HG03280 (cell line): ENCODE data around the gene SET.
"Not testable (repeated sequence)": the region's sequence is repeated elsewhere in the genome, so short reads cannot be mapped to it uniquely, and the experiment has no call there.

Source experiments
- ATAC-seq: cut with Tn5 transposase; IDR thresholded peaks from one replicate; pipeline ENCODE4 v1.9.1; 2021; ENCODE audit warnings: mild to moderate bottlenecking, moderate library complexity; ENCODE audit not compliant: unreplicated experiment

SET gene

DNA sequence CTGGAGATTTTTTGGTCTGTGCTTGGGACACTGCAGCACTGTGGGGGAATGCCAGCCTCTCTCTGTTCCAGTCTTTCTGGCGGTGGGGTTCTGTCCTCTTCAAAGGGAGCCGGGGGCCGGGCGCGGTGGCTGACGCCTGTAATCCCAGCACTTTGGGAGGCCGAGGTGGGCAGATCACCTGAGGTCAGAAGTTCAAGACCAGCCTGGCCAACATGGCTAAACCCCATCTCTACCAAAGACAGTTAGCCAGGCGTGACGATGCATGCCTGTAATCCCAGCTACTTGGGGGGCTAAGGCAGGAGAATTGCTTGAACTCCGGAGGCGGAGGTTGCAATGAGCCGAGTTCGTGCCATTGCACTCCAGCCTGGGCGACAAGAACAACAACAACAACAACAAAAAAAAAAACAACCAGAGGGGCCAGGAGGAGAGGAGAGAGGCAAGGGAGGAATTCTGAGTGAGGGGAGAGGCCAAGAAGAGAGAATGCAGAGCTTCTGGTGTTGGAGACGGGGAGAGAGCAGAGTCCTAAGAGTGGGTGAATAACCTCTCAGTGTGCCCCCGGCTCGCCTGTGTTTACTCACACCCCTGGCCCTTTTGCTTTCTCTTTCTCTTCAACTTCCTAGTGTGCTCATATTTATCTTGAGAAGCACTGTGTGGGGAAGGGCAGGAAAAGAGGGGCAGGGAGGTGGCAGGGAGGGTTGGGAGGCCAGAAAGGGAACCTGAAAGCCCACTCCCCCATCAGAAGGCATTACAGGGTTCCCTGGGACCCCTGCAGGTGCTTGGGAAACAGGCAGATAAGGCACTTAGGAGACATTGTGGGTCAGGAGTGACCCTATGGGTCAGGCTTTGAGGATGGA, 3.2 kb upstream of the SET start:
- no peak for ATAC-seq

DNA sequence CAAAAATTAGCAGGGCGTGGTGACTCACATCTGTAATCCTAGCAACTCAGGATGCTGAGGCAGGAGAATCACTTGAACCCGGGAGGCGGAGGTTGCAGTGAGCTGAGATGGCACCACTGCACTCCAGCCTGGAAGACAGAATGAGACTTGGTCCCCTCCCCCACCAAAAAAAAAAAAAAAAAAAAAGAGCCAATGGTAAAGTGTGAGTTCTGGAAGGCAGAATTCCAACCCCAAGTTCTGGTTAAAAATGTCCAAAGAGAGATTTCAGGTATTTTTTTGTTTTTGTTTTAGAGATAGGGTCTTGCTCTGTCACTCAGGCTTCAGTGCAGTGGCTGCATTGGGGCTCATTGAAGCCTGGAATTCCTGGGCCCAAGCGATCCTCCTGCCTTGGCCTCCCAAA, 1.6 kb upstream of the SET start:
- ATAC-seq = no peak

DNA sequence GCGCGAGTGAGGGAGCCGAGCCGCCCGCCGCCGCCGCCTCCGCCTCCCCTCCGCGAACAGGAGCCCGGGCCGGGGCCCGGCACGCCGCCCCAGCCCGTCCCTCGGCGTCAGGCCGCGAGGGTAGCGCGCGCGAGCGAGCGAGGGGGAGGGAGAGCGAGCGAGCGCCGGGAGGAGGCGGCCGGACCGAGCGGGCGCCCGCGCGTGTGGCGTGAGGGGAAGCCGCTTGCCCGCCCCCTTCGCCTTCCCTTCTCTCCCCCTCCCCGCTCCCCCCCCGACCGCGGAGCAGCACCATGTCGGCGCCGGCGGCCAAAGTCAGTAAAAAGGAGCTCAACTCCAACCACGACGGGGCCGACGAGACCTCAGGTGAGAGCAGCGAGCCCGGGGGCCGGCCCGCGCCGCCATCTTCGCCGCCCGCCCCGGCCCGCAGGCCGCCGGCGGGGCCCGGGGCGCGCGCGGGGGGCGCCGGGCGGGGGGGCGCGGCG, 312 bp downstream of the SET start:
- ATAC-seq = peak; percentile 27

DNA sequence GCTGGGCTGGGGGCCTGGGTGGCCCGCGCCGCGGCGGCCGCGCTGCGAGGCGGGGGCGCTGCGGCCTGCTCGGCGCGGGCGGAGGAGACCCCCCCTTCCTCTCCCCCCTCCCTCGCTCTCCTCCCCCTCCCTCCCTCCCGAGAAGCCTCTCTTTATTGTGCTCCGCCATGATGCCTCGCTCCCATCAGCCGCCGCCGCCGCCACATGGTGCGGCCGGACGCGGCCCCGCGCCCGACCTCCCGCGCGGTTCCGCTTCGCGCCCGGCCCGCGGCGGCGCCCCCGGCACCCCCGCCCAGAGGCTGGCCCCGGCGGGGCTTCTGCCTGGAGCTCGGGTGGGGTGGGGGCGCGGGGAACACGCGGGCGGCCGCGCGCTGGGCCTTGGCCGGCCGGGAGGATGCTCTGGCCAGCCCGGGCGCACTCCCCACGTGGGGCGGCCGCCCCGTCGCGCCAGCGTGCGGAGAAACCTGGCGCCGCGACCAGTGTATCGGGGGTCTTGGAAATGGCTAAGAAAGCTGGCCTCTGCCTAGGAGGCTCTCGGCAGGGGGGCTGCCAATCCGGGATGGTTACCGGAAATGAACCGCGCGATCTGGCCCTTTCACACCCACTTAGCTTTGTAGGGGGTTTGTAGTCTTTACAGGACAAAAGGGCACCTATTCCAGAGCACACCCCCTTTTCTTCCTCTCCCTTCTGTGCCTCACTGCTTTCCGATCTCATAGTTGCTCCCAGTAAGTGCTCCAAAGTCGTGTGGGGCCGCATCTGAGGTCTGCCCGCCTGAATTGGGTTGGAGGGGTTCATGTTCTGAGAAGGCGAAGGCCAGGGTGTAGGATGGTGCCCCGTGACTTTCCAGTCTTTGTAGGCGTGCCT, 1.0 kb downstream of the SET start:
- peak; percentile 1 for ATAC-seq

DNA sequence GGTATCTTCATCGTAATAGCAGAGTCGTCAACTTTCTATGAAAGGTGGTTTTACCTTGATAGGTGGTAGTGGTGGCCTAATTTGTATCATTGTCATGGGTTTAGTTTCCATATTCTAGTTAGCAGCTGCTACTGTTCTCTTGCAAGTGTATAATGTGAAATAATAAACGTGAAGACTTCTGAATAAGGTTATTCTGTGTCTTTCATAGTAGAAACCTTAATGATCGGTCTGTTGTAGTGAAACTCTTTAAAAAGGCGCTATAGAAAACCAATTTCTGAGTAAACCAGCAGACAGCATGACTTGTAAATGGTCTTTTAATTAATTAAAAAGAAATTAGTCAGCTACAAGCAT, 1.6 kb downstream of the SET start:
- ATAC-seq = no peak

DNA sequence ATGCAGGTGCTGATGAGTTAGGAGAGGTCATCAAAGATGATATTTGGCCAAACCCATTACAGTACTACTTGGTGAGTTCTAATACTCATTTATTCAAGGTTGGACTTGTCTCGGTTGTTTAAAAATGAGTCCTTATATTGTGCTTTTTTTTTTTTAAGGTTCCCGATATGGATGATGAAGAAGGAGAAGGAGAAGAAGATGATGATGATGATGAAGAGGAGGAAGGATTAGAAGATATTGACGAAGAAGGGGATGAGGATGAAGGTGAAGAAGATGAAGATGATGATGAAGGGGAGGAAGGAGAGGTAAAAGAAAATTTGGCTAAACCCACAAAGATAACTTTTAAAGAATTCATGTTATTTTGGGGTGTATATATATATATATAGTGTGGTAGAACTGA, 4.7 kb downstream of the SET start:
- not testable (repeated sequence) for ATAC-seq

DNA sequence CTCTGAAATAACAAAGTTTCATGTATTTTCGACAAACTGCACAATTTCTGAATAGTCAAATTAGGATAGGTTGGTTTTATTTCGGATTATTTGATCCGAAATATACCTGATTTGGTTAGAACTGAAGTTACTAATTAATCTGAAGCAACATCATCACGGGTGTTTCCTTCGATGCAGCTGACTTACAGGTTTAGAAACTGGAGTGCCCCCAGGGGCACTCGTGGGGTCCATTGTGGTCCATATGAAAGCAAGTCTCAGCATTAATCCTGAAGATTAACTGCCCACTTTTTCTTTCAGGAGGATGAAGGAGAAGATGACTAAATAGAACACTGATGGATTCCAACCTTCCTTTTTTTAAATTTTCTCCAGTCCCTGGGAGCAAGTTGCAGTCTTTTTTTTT, 5.3 kb downstream of the SET start:
- no peak for ATAC-seq

DNA sequence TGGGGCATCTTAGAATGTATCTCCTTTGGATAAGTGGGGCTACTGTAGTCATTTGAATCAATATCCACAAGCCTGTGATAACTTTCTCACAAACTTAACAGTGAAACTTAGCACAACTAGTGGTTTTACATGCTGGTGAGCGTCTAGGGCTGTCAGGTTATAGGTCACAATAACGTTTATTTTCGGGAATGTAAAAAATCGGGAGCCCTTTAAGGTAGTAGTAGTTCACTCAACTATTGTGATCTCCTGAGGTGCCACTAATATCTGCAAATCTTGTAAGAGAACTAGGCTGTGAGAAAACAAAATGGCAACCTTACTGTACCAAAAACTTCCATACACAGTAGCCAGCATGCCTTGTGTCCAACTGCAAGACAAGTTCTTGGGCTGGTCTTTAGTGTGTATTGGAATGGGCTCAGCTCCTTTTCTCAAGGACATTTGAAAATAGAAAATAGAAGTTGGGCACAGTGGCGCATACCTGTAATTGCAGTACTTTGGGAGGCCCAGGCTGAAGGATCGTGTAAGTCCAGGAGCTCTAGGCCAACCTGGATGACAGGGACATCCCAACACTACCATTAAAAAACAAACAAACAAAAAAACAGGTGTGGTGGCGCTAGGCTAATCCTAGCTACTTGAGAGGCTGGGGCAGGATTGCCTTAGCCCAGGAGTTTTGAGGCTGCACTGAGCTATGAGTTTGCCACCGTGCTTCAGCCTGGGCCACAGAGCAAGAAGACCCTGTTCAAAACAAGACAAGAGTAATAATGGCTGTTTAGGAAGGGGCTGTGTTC, 8.1 kb downstream of the SET start:
- no peak for ATAC-seq

DNA sequence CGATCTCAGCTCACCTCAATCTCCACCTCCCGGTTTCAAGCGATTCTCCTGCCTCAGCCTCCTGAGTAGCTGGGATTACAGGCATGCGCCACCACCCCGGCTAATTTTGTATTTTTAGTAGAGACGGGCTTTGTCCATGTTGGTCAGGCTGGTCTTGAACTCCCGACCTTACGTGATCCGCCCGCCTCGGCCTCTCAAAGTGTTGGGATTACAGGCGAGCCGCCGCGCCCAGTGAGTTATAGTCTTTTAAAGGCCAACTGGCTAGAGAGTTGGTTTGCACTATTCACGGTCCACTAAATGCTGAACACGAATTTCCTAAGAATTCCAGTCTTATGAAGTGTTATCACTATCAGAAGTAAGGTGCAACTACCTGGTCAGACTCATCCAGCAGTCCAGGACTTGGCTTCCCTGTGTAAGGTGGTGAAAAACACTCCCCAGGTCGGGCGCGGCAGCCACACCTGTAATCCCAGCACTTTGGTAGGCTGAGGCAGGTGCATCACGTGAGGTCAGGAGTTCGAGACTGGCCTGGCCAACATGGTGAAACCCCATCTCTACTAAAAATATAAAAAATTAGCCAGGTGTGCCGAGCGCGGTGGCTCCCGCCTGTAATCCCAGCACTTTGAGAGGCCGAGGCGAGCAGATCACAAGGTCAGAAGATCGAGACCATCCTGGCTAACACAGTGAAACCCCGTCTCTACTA, 10.2 kb downstream of the SET start:
- not testable (repeated sequence) for ATAC-seq

DNA sequence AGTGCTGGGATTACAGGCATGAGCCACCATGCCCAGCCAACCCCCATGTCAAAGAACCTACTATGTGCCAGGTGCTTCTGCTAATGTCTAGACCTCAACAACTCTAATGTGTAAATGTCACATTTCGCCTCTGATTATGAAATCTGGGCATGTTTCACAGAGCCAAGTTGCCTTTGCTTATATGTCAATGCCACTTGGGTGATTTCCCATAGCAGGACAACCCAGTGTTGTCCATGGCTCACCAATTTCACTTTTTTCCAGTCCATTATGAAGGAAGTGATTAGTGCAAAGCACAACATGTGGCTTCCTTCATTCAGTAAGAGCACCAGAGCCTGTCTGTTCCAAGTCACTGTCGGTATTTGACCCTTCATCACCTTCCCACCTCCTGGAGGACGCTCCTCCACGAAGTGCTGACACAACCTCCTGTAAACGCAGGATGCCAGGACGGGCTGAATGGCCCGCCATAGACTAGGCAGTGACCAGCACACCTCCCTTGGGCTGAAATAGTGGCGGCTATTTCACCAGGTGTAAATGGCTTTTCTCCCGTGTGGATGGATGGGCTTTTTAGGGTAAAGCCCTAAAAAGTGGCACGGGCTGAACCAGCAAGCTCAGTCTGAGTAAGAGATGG, 12.3 kb downstream of the SET start:
- no peak for ATAC-seq

DNA sequence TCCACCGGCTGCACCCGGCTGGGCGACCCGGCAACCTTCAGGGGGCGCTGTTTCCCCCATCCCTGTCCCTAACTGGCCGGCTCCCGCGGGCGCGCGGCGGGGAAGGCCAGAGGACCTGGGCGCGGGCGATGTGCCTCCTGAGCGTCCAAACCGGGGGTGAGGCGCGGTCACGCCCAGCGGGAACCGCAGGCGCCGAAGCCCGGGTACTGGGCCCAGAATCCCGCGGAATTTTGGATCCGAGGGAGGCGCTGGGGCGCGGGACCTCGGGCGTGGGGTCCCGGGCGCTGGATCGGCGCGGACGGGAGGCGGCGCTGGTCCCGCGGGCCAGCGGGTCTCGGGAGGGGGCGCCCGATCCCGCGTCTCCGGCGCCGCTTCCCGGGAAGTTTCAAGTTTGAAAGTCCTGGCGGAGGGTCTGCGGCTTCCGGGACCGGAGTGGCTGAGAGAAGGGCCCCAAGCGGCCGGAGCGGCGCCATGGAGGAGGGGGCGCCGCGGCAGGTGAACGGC, 13.5 kb downstream of the SET start, which contains the start of gene PKN3:
PKN3 (plus strand) TSS at position 59 of the 504 bp plus-strand sequence; CDS start at position 472, 413 bp downstream.
- ATAC-seq = peak; percentile 77

DNA sequence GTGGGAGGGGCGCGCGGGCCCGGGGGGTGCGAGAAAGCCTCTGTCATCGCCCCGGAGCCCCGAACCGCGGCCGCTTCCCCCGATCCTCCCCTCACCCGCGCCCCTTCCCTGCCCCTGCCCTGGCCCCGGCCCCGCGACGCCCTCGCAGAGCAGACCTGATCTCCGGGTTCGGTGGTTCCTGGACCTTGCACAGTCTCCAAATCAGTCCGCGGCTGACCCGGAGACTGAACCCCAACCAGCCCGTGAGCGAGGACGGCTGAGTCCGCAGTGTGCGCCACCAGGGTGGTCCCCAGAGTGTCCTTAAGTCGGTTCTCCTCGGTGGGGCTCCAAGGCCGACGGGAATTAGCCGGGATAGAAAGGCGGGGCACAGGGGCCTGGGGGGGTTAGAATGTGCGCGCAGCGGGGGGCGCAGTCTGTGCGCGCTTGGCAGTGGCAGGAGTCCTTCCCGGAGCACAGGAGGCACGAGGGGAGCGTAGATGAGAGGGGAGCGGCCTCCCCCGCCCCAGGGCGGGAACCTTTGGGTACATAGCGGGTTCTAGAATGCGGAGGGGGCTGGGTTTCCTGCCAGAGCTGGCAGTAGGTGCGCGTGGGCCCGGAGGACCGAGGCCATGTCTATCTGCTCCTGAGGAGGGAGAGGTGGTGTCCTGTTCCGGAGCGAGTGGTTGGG, 14.1 kb downstream of the SET start:
- ATAC-seq = no peak

DNA sequence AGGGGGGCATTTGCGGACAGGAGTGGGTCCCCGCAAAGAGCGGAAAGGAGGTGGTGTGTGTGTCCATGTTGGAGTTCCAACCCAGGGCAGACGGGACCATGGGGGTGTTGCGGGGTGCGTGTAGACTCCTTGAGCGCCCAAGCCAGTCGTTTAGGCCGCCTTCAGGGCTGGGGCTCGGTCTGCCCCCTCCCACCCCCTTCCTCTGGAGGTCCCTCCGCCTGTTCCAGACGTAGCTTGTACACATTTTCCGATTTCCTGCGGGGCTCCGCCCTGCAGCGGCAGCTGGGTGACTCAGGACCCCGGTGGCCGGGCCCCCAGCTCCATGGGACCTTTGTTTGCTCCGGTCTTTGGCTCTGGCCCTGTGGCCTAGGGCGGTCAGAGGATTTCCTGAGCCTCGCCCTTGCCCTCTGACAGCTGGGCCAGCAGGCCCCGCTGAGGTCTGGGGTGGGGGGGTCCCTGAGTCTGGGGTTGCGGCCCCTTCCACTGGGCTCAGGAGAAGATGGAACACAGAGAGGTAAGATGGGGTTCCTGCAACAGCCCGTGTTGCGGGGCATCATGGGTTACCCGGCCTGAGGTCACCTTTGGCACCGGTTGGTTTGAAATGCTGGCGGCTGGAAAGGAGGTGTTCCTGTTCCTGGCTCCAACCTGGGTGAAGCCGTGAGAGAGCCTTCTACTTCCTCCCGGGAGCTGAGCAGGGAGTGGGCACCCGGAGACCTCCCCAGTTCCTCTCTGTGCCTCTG, 14.8 kb downstream of the SET start:
- no peak for ATAC-seq

DNA sequence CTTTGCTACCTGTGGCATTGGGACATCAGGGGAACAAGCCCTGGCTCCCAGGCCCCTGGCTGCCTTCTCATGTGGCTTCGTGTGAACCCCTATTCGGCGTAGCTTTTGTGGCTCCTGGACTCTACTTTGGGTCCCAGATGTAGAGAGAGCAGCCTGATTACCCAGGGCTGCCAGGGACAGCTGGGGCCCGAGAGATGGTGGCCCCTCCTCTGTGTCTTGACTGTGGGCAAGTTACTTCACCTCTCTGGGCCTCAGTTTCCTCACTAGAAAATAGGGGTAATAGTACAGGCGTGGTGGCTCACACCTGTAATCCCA, 15.3 kb downstream of the SET start:
- no peak for ATAC-seq

DNA sequence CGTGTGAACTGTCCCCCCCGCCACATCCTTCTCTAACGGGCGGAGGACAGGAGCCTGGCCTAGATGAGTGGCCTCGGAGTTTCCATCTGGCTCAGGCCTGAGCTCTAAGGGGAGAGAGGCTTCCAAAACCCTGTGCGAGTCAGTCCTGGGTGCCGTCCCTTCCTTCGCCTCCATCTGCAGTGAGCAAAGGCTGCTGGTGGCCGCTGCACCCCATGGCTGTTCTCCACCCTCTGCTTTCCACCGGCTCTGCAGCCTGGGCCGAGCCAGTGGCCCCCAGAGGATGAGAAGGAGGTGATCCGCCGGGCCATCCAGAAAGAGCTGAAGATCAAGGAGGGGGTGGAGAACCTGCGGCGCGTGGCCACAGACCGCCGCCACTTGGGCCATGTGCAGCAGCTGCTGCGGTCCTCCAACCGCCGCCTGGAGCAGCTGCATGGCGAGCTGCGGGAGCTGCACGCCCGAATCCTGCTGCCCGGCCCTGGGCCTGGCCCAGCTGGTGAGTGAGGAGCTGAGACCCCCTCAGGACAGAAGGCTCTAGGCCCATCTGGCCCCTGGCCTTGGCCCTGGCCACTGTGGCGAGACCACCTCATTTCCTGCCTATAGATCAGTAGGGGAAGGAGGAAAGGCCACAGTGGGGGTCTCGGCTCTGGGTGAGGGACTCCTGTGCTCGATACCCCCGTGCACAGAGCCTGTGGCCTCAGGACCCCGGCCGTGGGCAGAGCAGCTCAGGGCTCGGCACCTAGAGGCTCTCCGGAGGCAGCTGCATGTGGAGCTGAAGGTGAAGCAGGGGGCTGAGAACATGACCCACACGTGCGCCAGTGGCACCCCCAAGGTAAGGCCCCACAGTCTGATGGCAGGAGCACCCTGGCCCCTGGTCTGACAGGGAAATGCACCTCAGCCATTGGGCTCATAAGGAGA, 16.3 kb downstream of the SET start:
- ATAC-seq = no peak

DNA sequence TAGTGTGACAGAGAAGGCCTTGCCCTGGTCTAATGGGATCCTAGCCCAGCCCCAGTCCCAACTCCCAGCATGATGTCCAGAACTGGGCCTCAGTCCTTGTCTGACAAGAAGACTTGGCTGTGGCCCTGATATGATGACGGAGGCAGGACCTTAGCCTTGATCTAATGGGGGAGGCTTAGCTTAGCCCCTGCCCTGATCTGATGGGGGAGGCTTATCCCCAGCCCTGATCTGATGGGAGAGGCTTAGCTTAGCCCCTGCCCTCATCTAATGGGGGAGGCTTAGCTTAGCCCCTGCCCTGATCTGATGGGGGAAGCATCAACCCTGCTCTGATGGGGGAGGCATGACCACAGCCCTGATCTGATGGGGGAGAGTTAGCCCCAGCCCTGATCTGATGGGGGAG, 17.0 kb downstream of the SET start:
- ATAC-seq = no peak

DNA sequence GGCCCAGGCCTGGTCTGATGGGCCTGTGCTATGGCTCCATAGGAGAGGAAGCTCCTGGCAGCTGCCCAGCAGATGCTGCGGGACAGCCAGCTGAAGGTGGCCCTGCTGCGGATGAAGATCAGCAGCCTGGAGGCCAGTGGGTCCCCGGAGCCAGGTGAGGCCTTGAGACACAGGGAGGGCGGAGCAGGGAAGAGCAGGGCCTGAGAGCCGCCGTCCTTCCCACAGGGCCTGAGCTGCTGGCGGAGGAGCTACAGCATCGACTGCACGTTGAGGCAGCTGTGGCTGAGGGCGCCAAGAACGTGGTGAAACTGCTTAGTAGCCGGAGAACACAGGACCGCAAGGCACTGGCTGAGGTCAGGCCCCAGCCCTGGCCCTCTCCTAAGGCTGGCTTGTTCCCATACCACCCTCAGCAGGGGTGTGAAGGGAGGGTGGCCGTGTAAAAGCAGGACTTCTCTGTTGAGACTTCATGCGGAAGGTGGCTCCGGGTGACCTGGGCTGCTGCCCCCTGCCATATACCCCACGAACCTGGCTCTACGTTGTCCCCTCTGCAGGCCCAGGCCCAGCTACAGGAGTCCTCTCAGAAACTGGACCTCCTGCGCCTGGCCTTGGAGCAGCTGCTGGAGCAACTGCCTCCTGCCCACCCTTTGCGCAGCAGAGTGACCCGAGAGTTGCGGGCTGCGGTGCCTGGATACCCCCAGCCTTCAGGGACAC, 17.8 kb downstream of the SET start:
- no peak for ATAC-seq
